ENCODE measurements around the gene RHOF.

Gene RHOF

DNA sequence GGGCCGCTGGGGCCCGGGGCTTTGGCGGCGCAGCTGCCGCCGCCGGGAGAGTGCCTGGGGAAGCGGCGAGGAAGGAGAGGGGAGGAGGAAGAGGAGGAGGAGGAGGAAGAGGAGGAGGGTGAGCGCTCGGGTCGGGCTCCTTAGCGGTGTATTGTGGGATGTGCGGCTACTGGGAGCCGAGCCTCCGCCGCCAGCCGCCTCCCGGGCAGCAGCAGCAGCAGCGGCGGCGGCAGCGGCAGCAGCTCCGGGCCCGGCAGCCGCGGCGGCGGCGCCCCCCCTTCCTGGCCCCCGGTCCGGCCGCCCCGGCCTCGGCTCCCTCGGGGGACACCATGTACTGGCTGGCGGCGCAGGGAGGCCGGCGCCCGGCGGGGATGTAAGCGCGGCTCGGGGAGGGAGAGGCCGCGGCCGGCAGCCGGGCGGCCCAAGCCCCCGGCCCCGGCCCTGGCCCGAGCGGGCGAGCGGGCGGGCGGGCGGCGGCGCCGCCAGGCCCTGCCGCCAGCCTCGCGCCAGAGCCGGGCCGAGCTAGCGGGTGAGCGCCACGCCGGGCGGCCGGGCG lies 10.5 kb upstream of the RHOF start, which contains the start of gene SETD1B:
SETD1B (plus strand) TSS at position 149 of the 556 bp plus-strand sequence. CDS start 729 bp downstream, outside the sequence.
- peak; percentile 62 to 75 for DNase-seq (ENCODE audit: low read depth in 2 of 2)
- TF ChIP-seq, protein P1, sequence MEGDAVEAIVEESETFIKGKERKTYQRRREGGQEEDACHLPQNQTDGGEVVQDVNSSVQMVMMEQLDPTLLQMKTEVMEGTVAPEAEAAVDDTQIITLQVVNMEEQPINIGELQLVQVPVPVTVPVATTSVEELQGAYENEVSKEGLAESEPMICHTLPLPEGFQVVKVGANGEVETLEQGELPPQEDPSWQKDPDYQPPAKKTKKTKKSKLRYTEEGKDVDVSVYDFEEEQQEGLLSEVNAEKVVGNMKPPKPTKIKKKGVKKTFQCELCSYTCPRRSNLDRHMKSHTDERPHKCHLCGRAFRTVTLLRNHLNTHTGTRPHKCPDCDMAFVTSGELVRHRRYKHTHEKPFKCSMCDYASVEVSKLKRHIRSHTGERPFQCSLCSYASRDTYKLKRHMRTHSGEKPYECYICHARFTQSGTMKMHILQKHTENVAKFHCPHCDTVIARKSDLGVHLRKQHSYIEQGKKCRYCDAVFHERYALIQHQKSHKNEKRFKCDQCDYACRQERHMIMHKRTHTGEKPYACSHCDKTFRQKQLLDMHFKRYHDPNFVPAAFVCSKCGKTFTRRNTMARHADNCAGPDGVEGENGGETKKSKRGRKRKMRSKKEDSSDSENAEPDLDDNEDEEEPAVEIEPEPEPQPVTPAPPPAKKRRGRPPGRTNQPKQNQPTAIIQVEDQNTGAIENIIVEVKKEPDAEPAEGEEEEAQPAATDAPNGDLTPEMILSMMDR (IDR thresholded peaks at IDR 0.05; ENCODE audit: low read depth, low read length): no peak
- peak within 1 kb of the TSS; percentile 68 to 69 for H3K4me3 ChIP-seq (replicated peaks in 1 of 2; ENCODE audit: low read depth in 2 of 2, low read length in 2 of 2)

DNA sequence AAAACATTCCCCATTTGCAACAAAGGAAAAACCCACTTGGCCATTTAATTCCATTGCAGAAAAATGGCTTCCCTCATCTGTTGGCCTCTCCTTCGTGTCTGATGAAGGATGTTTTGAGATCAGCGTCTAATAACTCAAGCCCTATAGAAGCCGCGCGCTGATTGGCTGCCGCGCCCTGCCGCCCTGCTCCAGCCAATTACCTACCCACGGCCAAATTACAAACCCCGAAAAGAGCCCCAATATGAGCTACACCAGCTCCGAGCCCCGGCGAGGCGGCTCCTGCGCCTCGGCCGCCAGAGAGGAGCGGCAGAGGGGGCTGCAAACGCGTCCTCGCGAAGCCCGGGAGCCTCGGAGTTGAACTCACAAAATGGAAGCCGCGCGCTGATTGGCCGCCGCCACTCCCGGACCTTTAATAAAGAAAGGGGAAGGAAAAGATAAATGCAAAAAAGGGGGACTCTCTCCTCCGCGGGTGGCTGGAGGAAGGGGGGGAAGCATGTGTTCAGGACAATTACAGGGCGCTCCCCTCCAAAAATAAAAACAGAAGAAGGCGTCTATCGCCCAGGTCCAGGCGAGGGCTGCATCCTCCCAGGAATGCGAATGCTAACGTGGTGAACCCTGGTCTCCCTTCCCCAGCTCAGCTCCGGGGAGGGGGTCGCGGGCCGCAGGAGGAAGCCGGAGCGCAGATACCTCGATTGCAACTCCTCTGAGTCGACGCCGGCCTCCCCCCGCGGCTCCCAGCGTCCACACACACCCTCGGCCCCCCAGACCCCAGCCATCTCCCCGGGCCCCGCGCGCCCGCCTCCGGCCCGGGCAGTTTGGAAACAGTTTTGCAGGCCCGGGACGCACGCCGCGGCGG lies 9.6 kb upstream of the RHOF start:
- peak overlapping the region; percentile 66 to 69 for H3K4me3 ChIP-seq (replicated peaks in 1 of 2; ENCODE audit: low read depth in 2 of 2, low read length in 2 of 2)
- TF ChIP-seq, protein P1 (IDR thresholded peaks at IDR 0.05; ENCODE audit: low read depth, low read length): no peak
- peak; percentile 97 to 98 for DNase-seq (ENCODE audit: low read depth in 2 of 2)

DNA sequence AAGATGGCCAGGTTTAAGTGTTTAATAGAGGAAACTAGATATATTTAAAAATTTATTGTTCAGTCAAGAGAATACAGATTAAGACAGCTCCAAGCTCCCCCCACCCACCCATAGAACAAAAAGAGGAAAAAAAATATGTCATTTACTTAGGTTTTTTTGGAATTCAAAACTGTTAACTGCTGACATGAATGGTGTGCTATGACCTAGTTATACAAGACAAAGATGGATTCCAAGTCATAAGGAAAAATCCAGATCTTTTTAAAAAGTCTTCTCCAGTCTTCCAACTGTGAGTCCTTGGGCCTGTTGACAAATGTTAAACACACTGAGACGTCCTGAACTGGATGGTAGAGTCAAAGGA lies 9.0 kb upstream of the RHOF start:
- peak overlapping the region; percentile 66 to 69 for H3K4me3 ChIP-seq (replicated peaks in 1 of 2; ENCODE audit: low read depth in 2 of 2, low read length in 2 of 2)
- DNase-seq (ENCODE audit: low read depth in 2 of 2): no peak
- TF ChIP-seq, protein P1 (IDR thresholded peaks at IDR 0.05; ENCODE audit: low read depth, low read length): no peak

DNA sequence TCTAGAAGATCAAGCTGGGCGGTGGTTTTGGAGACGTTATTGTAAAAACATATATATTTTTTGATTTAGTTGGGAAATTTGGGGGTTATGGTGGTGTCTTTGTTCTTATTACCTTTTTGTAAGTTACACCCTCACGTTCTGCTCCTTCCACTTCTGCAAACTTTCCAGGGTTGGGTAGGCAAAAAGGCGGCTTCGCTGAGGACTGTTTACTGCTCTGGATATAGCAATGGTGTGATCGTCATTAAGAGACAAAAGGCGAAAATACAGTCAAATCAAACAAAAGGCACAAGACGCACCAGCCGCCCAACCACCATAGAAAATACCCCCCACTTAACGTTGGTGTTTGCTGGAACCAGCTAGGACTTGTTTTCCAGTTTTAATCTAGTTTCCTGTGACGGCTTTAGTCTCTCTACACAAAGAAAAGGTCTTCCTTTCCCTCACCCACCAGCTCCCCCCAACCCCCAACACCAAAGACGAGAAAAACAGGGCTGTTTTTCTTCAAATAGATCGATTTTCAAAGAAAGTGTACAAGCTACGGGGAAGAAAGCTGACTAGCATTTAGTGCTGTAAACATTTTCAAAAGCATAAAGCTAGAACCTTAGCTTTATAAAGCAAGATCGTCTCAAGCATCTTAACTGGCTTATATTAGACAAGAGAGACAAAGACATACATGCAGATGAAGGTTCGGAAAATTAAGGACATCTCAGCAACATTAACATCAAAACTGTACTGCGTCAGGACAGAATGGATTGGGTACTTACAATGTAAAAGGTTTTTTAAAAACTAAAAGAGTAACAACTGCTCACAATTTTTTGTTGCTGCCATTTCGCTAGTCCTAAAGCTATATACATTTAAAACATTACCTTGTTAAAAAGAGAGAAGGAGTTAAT lies 8.4 kb upstream of the RHOF start:
- TF ChIP-seq, protein P1 (IDR thresholded peaks at IDR 0.05; ENCODE audit: low read depth, low read length): no peak
- peak overlapping the region; percentile 66 to 69 for H3K4me3 ChIP-seq (replicated peaks in 1 of 2; ENCODE audit: low read depth in 2 of 2, low read length in 2 of 2)
- DNase-seq (ENCODE audit: low read depth in 2 of 2): peak; percentile 66 to 79

DNA sequence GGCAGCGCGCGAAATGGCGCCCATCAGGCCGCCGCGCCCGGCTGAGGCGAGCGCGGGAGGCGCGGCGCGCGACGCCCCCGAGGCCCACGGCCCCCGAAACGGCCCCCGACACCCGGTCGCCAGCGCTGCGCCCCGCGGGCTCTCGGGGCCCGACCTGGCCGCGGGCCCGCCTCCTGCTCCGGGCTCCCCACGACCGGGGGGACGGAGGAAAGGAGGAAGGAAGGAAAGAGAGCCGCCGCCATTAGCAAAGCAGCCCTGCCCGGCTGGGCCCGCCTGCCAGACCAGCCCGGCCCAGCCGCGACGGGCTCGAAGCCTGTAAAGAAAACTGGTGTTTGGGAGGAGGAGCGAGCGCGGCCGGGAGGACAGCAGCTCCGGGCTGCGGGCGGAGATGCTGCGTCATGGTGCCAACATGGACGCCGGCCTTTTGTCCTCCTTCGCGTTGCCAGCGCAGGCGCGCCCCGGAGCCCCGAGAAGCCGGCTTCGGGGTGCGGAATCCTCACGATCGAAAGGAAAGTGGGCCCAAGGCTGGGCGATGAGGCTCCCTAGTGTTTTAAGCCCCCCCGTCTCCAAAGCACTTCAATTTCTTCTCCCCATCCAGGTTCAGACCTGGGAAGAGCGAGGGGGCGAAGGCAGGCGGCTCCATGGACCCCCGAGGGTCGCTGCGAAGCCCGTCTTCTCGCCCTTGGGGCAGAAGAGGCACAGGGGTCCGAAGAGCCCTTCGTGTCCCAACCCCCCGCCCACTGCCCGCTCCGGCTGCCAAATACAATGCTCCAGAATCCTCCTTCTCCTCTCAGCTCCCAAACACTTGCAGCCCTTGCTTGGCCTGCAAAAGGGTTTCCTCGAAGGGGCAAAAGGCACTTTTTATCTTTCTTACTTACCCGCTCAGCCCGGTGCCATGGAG lies 7.5 kb upstream of the RHOF start:
- TF ChIP-seq, protein P1 (IDR thresholded peaks at IDR 0.05; ENCODE audit: low read depth, low read length): no peak
- DNase-seq (ENCODE audit: low read depth in 2 of 2): peak; percentile 84 to 89

More for the DNA sequence above, 7.5 kb upstream of the RHOF start:
- peak overlapping the region; percentile 66 to 69 for H3K4me3 ChIP-seq (replicated peaks in 1 of 2; ENCODE audit: low read depth in 2 of 2, low read length in 2 of 2)
